Mammary epithelial cell (primary cell): ENCODE data around the gene SLIT1.

ENCODE experiments used
- CTCF ChIP-seq, 2 donors: IDR thresholded peaks in 1 of 2; conservative IDR thresholded peaks in 1 of 2; 2 replicates each; pipeline ENCODE4 v1.5.1; 2011 to 2012; ENCODE audit warnings: inconsistent platforms in 2 of 2, low read length in 2 of 2, mild to moderate bottlenecking in 2 of 2, control low read depth in 1 of 2, low read depth in 1 of 2; ENCODE audit not compliant: insufficient read depth in 1 of 2; ENCODE audit errors: extremely low read depth in 1 of 2
- EZH2 ChIP-seq: IDR thresholded peaks from 2 replicates; pipeline ENCODE4 v1.6.1; 2012; ENCODE audit warnings: low read length, inconsistent platforms, borderline replicate concordance

GRCh38 chr10:97185326-97186058, at the start of gene SLIT1:
- TF ChIP-seq EZH2, result no peak
- TF ChIP-seq CTCF (conservative IDR thresholded peaks at IDR 0.05 in 1 of 2, IDR thresholded peaks at IDR 0.05 in 1 of 2; ENCODE audit: extremely low read depth in 1 of 2, insufficient read depth in 1 of 2, low read depth in 1 of 2, low read length in 2 of 2), result no peak
